CD4-positive, alpha-beta T cell treated with Interleukin-2 at 100 ng/mL for 4 hours (primary cell): ENCODE results near the gene USP31.

ENCODE experiments used
- DNase-seq: peaks from one replicate; pipeline ENCODE4 v3.0.0-alpha.2; 2020; ENCODE audit warnings: low spot score

USP31 gene

DNA sequence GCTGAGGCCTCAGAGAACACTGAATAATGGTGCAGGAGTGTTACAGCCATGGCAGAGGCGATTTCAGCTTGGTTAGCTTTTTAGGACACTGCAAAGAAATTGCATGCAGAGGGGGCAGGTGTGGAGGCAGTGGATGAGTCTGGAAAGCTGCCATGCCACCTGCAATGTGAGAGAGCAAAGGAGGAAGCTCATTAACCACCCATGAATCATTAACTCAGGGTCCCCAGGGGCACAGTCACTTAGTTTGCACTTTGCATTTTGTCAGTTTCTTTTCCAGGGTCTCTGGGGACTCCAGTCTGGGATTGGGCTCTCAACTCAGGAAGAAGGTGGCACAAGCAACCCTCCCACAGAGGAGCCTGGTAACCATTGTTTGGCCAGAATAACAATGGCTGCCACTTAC, 132.9 kb downstream of the USP31 start:
- no peak for DNase-seq

- DNase-seq, result no peak
Observed at GRCh38 chr16:23015580-23015979, 133.7 kb downstream of the USP31 start.

GRCh38 chr16:23014592-23014991, 134.7 kb downstream of the USP31 start:
- no peak for DNase-seq
